Parathyroid adenoma (tissue), 2 donors: Measurements from ENCODE around the gene GPAT3.

Experiments
- H2AFZ ChIP-seq: fragments of 300-600 bp; sonication (generic); one replicate; pipeline ENCODE4 v1.7.0; 2017; ENCODE audit warnings: antibody characterized with exemption, mild to moderate bottlenecking
- H3K27ac ChIP-seq: fragments of 300-600 bp; sonication (generic); one replicate; pipeline ENCODE4 v1.7.0; 2017
- H3K27me3 ChIP-seq: fragments of 300-600 bp; sonication (generic); one replicate; pipeline ENCODE4 v1.7.0; 2017; ENCODE audit warnings: low read length; ENCODE audit not compliant: control insufficient read depth, insufficient read depth
- H3K36me3 ChIP-seq: fragments of 300-600 bp; sonication (generic); one replicate; pipeline ENCODE4 v1.7.0; 2017; ENCODE audit warnings: low read length; ENCODE audit not compliant: control insufficient read depth, insufficient read depth
- H3K4me1 ChIP-seq: fragments of 300-600 bp; sonication (generic); one replicate; pipeline ENCODE4 v1.7.0; 2017; ENCODE audit warnings: control low read depth
- H3K4me2 ChIP-seq: fragments of 300-600 bp; sonication (generic); one replicate; pipeline ENCODE4 v1.7.0; 2017; ENCODE audit warnings: low read length
- H3K4me3 ChIP-seq: fragments of 300-600 bp; sonication (generic); one replicate; pipeline ENCODE4 v1.7.0; 2017; ENCODE audit warnings: low read depth, low read length
- H3K79me2 ChIP-seq: fragments of 300-600 bp; sonication (generic); one replicate; pipeline ENCODE4 v1.7.0; 2017; ENCODE audit warnings: control low read depth
- H3K9ac ChIP-seq: fragments of 300-600 bp; sonication (generic); one replicate; pipeline ENCODE4 v1.7.0; 2017; ENCODE audit warnings: mild to moderate bottlenecking
- H3K9me3 ChIP-seq: fragments of 300-600 bp; sonication (generic); one replicate; pipeline ENCODE4 v1.7.0; 2017; ENCODE audit warnings: low read length; ENCODE audit not compliant: control insufficient read depth
- CTCF ChIP-seq: fragments of 300-600 bp; sonication (generic); IDR thresholded peaks from one replicate; pipeline ENCODE4 v1.7.0; 2017; ENCODE audit warnings: antibody characterized with exemption, mild to moderate bottlenecking
- donor health status: primary hyperparathyroidism.

Gene GPAT3

GRCh38 chr4:83605210-83605609, 69.3 kb downstream of the GPAT3 start:
- no peak overlapping the region for H3K4me3 ChIP-seq
- no peaks in the 10 kb centered on the region for H3K79me2 ChIP-seq
- H3K9me3 ChIP-seq = no peaks in the 10 kb centered on the region
- no peak overlapping the region for H3K27ac ChIP-seq
- H3K27me3 ChIP-seq = no peaks in the 10 kb centered on the region
- H3K4me2 ChIP-seq = peak overlapping the region; percentile 5
- no peaks in the 10 kb centered on the region for H3K36me3 ChIP-seq
- no peak overlapping the region for H3K9ac ChIP-seq
- TF ChIP-seq CTCF = no peak
- H2AFZ ChIP-seq = no peak overlapping the region
- H3K4me1 ChIP-seq = peaks cover 2% of the 10 kb centered on the region

- H3K4me3 ChIP-seq = no peak overlapping the region
- no peaks in the 10 kb centered on the region for H3K27me3 ChIP-seq
- no peaks in the 10 kb centered on the region for H3K79me2 ChIP-seq
- H3K9ac ChIP-seq = no peak overlapping the region
- TF ChIP-seq CTCF = no peak
- no peaks in the 10 kb centered on the region for H3K9me3 ChIP-seq
- peak overlapping the region; percentile 5 for H3K4me2 ChIP-seq
- peaks cover 2% of the 10 kb centered on the region for H3K4me1 ChIP-seq
- H3K36me3 ChIP-seq = no peaks in the 10 kb centered on the region
- H3K27ac ChIP-seq = peak overlapping the region; percentile 50
- H2AFZ ChIP-seq = no peak overlapping the region
Measured at GRCh38 chr4:83605744-83606172, 69.8 kb downstream of the GPAT3 start.

DNA sequence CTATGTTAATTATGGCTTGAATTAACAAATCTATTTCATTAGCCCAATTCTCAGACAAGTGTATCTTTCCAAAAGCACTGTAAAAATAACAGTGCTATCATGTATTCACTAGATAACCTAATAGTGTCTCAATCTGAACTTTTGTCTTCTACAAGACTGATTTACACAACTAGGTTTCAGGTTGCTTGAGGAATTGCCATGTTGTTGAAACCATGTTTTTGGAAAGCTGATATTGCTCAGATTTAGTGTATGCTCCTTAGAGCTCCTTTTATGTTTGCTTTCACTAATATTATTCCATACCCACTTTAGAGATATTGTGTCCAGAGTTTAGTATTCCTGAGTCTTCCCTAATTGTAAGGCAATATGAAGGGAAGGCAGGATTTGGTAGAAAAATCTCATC, 70.6 kb downstream of the GPAT3 start:
- H3K9me3 ChIP-seq = no peaks in the 10 kb centered on the region
- peak overlapping the region; percentile 50 for H3K27ac ChIP-seq

DNA sequence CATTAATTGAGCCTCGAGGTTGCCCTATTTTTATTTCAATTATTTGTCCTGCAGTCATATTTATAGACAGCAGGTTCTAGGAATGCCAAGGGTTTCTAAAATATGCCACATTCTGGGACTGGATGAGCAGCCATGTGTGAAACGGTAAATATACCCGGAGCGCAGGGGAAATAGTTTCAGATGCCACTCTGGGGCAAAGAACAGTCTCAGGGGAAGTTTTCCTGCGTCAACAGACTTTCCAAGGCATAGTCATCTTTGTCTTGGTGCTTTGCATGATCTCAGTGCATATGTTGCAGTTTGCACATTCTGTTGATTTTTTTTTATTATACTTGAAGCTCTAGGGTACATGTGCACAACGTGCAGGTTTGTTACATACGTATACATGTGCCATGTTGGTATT, 71.0 kb downstream of the GPAT3 start:
- H3K4me2 ChIP-seq = no peak overlapping the region
- H3K27me3 ChIP-seq = no peaks in the 10 kb centered on the region
- peak overlapping the region; percentile 50 for H3K27ac ChIP-seq
- no peaks in the 10 kb centered on the region for H3K9me3 ChIP-seq
- no peak for TF ChIP-seq CTCF
- no peaks in the 10 kb centered on the region for H3K79me2 ChIP-seq
- H3K36me3 ChIP-seq = no peaks in the 10 kb centered on the region
- no peak overlapping the region for H2AFZ ChIP-seq
- H3K4me1 ChIP-seq = peaks cover 2% of the 10 kb centered on the region
- H3K9ac ChIP-seq = no peak overlapping the region
- H3K4me3 ChIP-seq = no peak overlapping the region

More for the DNA sequence above, 70.6 kb downstream of the GPAT3 start:
- peak overlapping the region; percentile 5 for H3K4me2 ChIP-seq
- peaks cover 2% of the 10 kb centered on the region for H3K4me1 ChIP-seq
- H3K36me3 ChIP-seq = no peaks in the 10 kb centered on the region
- H3K4me3 ChIP-seq = no peak overlapping the region
- H3K27me3 ChIP-seq = no peaks in the 10 kb centered on the region
- H2AFZ ChIP-seq = no peak overlapping the region
- no peak for TF ChIP-seq CTCF
- H3K9ac ChIP-seq = no peak overlapping the region
- H3K79me2 ChIP-seq = no peaks in the 10 kb centered on the region

DNA sequence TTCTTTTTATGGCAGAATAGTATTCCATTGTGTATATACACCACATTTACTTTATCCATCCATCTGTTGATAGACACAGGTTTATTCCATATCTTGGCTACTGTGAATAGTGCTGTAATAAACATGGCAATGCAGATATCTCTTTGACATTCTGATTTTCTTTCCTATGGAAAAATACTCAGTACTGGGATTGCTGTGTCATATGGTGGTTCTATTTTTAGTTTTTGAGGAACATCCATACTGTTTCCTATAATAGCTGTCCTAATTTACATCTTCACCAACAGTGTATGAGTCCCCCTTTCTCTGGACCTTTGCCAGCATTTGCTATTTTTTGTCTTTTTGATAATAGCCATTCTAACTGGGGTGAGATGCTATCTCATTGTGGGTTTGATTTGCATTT, 73.5 kb downstream of the GPAT3 start:
- Histone ChIP-seq H2AFZ (no peak overlapping the region), H3K79me2 (no peaks in the 10 kb centered on the region), H3K4me3 (no peak overlapping the region), H3K36me3 (no peaks in the 10 kb centered on the region), H3K9me3 (no peaks in the 10 kb centered on the region), H3K4me2 (no peak overlapping the region), H3K4me1 (peaks cover 2% of the 10 kb centered on the region), H3K9ac (no peak overlapping the region), H3K27me3 (no peaks in the 10 kb centered on the region), H3K27ac (no peak overlapping the region)
- TF ChIP-seq CTCF = no peak
